DOHH2 (cell line): Measurements from ENCODE around the gene SYN1.

Source experiments
- H3F3A ChIP-seq: fragments of 200-600 bp; sonication (generic), shearing (Covaris generic); 2 replicates; pipeline ENCODE4 v1.6.0; 2016; ENCODE audit warnings: antibody characterized with exemption, mild to moderate bottlenecking; ENCODE audit not compliant: control insufficient read depth, insufficient read depth
- H3K27ac ChIP-seq: fragments of 200-600 bp; sonication (generic); 2 replicates; pipeline ENCODE4 v1.5.1; 2014; ENCODE audit warnings: low read depth, mild to moderate bottlenecking, low read length, moderate library complexity
- H3K27me3 ChIP-seq: fragments of 200-600 bp; sonication (generic); 2 replicates; pipeline ENCODE4 v1.6.1; 2014; ENCODE audit warnings: mild to moderate bottlenecking, low read length, mixed read lengths; ENCODE audit not compliant: control insufficient read depth
- H3K36me3 ChIP-seq: fragments of 200-600 bp; sonication (generic); 2 replicates; pipeline ENCODE4 v1.6.1; 2014; ENCODE audit warnings: mild to moderate bottlenecking, low read length, moderate library complexity, mixed read lengths; ENCODE audit not compliant: control insufficient read depth
- H3K4me1 ChIP-seq: fragments of 200-600 bp; sonication (generic); 2 replicates; pipeline ENCODE4 v1.6.1; 2014; ENCODE audit warnings: mild to moderate bottlenecking, low read length, mixed read lengths; ENCODE audit not compliant: control insufficient read depth
- H3K4me2 ChIP-seq: fragments of 200-600 bp; sonication (generic); 2 replicates; pipeline ENCODE4 v1.6.0; 2014; ENCODE audit warnings: mild to moderate bottlenecking, low read length, moderate library complexity
- H3K4me3 ChIP-seq: fragments of 200-600 bp; sonication (generic); 2 replicates; pipeline ENCODE4 v1.5.1; 2014; ENCODE audit warnings: mild to moderate bottlenecking, low read length, mixed read lengths
- H3K79me2 ChIP-seq: fragments of 200-600 bp; sonication (generic); 2 replicates; pipeline ENCODE4 v1.6.1; 2014; ENCODE audit warnings: mild to moderate bottlenecking, low read length, mixed read lengths; ENCODE audit not compliant: control insufficient read depth
- H3K9me2 ChIP-seq: fragments of 200-600 bp; sonication (generic); replicated peaks from 2 replicates; pipeline ENCODE4 v1.6.1; 2014; ENCODE audit warnings: mild to moderate bottlenecking, low read length, mixed read lengths; ENCODE audit not compliant: control insufficient read depth
- H3K9me3 ChIP-seq: fragments of 200-600 bp; sonication (generic); 2 replicates; pipeline ENCODE4 v1.6.1; 2014; ENCODE audit warnings: antibody characterized with exemption, low read length, mixed read lengths; ENCODE audit not compliant: control insufficient read depth, insufficient read depth
- H4K20me1 ChIP-seq: fragments of 200-600 bp; sonication (generic); 2 replicates; pipeline ENCODE4 v1.6.0; 2014; ENCODE audit warnings: low read depth, mild to moderate bottlenecking, antibody characterized with exemption, low read length, moderate library complexity; ENCODE audit not compliant: control insufficient read depth, insufficient read depth
- CTCF ChIP-seq: fragments of 200-600 bp; sonication (generic); IDR thresholded peaks from one replicate; pipeline ENCODE4 v1.5.1; 2014; ENCODE audit warnings: antibody characterized with exemption, mild to moderate bottlenecking, low read depth, low read length; ENCODE audit not compliant: poor library complexity, severe bottlenecking
- EZH2phosphoT487 ChIP-seq: fragments of 200-600 bp; sonication (generic); IDR thresholded peaks from 2 replicates; pipeline ENCODE4 v1.6.1; 2017; ENCODE audit warnings: borderline replicate concordance, mild to moderate bottlenecking, antibody characterized with exemption, low read length, moderate library complexity, mixed read lengths

Gene SYN1

GRCh38 chrX:47646636-47647035 lies 27.0 kb upstream of the SYN1 start:
- Histone ChIP-seq H3F3A (no peaks in the 10 kb centered on the region), H4K20me1 (no peaks in the 10 kb centered on the region), H3K4me3 (no peak overlapping the region), H3K27me3 (no peaks in the 10 kb centered on the region), H3K4me2 (no peak overlapping the region), H3K4me1 (peaks cover 20% of the 10 kb centered on the region), H3K36me3 (peaks cover 17% of the 10 kb centered on the region), H3K9me3 (no peaks in the 10 kb centered on the region), H3K9me2 (no peaks in the 10 kb centered on the region), H3K27ac (no peak overlapping the region), H3K79me2 (peaks cover 46% of the 10 kb centered on the region)
- TF ChIP-seq EZH2phosphoT487, result no peak
- no peak for TF ChIP-seq CTCF

- H3K79me2 ChIP-seq, result peaks cover 46% of the 10 kb centered on the region
- peaks cover 12% of the 10 kb centered on the region for H3K4me1 ChIP-seq
- TF ChIP-seq CTCF, result no peak
- no peak for TF ChIP-seq EZH2phosphoT487
- no peak overlapping the region for H3K27ac ChIP-seq
- H3K27me3 ChIP-seq, result no peaks in the 10 kb centered on the region
- no peak overlapping the region for H3K4me2 ChIP-seq
- H3F3A ChIP-seq, result no peaks in the 10 kb centered on the region
- H4K20me1 ChIP-seq, result no peaks in the 10 kb centered on the region
- no peaks in the 10 kb centered on the region for H3K9me3 ChIP-seq
- no peak overlapping the region for H3K4me3 ChIP-seq
- peaks cover 25% of the 10 kb centered on the region for H3K36me3 ChIP-seq
- H3K9me2 ChIP-seq, result no peaks in the 10 kb centered on the region
Measured at GRCh38 chrX:47645530-47645929, 25.9 kb upstream of the SYN1 start.

- H3K27ac ChIP-seq, result no peak overlapping the region
Measured at GRCh38 chrX:47644557-47645091, 25.0 kb upstream of the SYN1 start.

More at GRCh38 chrX:47644557-47645091, 25.0 kb upstream of the SYN1 start:
- TF ChIP-seq CTCF (no peak), EZH2phosphoT487 (no peak)
- Histone ChIP-seq H4K20me1 (no peaks in the 10 kb centered on the region), H3K9me2 (no peaks in the 10 kb centered on the region), H3K79me2 (peaks cover 40% of the 10 kb centered on the region), H3K9me3 (no peaks in the 10 kb centered on the region), H3K27me3 (no peaks in the 10 kb centered on the region), H3K4me2 (no peak overlapping the region), H3F3A (no peaks in the 10 kb centered on the region), H3K36me3 (peaks cover 34% of the 10 kb centered on the region), H3K4me1 (peaks cover 12% of the 10 kb centered on the region), H3K4me3 (no peak overlapping the region)
